ENCODE results near the gene S100A7A. TPM values are rescaled to one million over a fixed set of nuclear protein-coding genes. Genes with fewer than 3 reads are reported as not detected.

Gene S100A7A
- total and polyA plus RNA-seq, 10 donors, result not detected

- intact Hi-C loops (cut with DNase I; ENCODE audit: low total_unique reads), result no loop called here
- DNase-seq, result peak; percentile 34
- Histone ChIP-seq H3K4me3 (no peak overlapping the region), H3K36me3 (no peaks in the 10 kb centered on the region), H3K27ac (no peak overlapping the region), H3K4me1 (peaks cover 0 to 31% (median 0%) of the 10 kb centered on the region in 6 donors), H3K27me3 (replicated peaks in 1 of 7) (peaks cover 0 to 19% (median 0%) of the 10 kb centered on the region in 7 donors), H3K9me3 (peaks cover 3 to 28% (median 17%) of the 10 kb centered on the region in 8 donors)
- 90 to 95% (median 94%) methylated on average over 23 of the region's 23 CpGs for WGBS, 5 donors
- TF ChIP-seq POLR2AphosphoS5 (IDR thresholded peaks at IDR 0.05) (no peak), POLR2A (IDR thresholded peaks at IDR 0.05) (no peak), CTCF (IDR thresholded peaks at IDR 0.05 in 8 of 11, conservative IDR thresholded peaks at IDR 0.05 in 3 of 11) (no peak)
These were observed 35.6 kb upstream of the S100A7A start for GRCh38 chr1:153380711-153381110.

GRCh38 chr1:153384958-153385580, 31.3 kb upstream of the S100A7A start:
- peak; percentile 29 for DNase-seq
- Histone ChIP-seq H3K36me3 (no peaks in the 10 kb centered on the region), H3K4me1 (peaks cover 0 to 19% (median 0%) of the 10 kb centered on the region in 6 donors), H3K9me3 (peaks cover 3 to 28% (median 17%) of the 10 kb centered on the region in 8 donors), H3K27ac (peak overlapping the region in 6 of 8 donors; percentile 75 to 95 (median 88)), H3K27me3 (replicated peaks in 1 of 7) (peaks cover 0 to 2% (median 0%) of the 10 kb centered on the region in 7 donors), H3K4me3 (peak overlapping the region in 1 of 8 donors; percentile 51)
- 68 to 89% (median 80%) methylated on average over 4 of the region's 4 CpGs for WGBS, 5 donors
- intact Hi-C loops (cut with DNase I; ENCODE audit: low total_unique reads), result no loop called here
- no peak for TF ChIP-seq POLR2AphosphoS5 (IDR thresholded peaks at IDR 0.05)
- TF ChIP-seq POLR2A (IDR thresholded peaks at IDR 0.05), result no peak
- TF ChIP-seq CTCF (IDR thresholded peaks at IDR 0.05 in 8 of 11, conservative IDR thresholded peaks at IDR 0.05 in 3 of 11), result no peak

- DNase-seq, result peak; percentile 80
- intact Hi-C loops (cut with DNase I; ENCODE audit: low total_unique reads), result no loop called here
- TF ChIP-seq CTCF (IDR thresholded peaks at IDR 0.05 in 8 of 11, conservative IDR thresholded peaks at IDR 0.05 in 3 of 11) (no peak), POLR2AphosphoS5 (IDR thresholded peaks at IDR 0.05) (peak in 2 of 3 donors; percentile 17 to 76), POLR2A (IDR thresholded peaks at IDR 0.05) (no peak)
- peak overlapping the region in 7 of 8 donors; percentile 66 to 95 (median 86) for H3K27ac ChIP-seq
- H3K27me3 ChIP-seq (replicated peaks in 1 of 7), result peaks cover 0 to 15% (median 0%) of the 10 kb centered on the region in 7 donors
- H3K4me1 ChIP-seq, result peaks cover 0 to 29% (median 0%) of the 10 kb centered on the region in 6 donors
- H3K36me3 ChIP-seq, result no peaks in the 10 kb centered on the region
- 14 to 39% (median 29%) methylated on average over 4 to 5 of the region's 5 CpGs for WGBS, 5 donors
- H3K9me3 ChIP-seq, result peaks cover 3 to 16% (median 9%) of the 10 kb centered on the region in 8 donors
- peak overlapping the region in 1 of 8 donors; percentile 51 for H3K4me3 ChIP-seq
These were observed 29.8 kb upstream of the S100A7A start for GRCh38 chr1:153386500-153386901.

- DNase-seq, result no peak
- Histone ChIP-seq H3K4me1 (peaks cover 0 to 33% (median 0%) of the 10 kb centered on the region in 6 donors), H3K27me3 (replicated peaks in 1 of 7) (peaks cover 0 to 18% (median 0%) of the 10 kb centered on the region in 7 donors), H3K36me3 (no peaks in the 10 kb centered on the region), H3K9me3 (peaks cover 0 to 11% (median 6%) of the 10 kb centered on the region in 8 donors), H3K27ac (peak overlapping the region in 7 of 8 donors; percentile 51 to 95 (median 86)), H3K4me3 (peak overlapping the region in 1 of 8 donors; percentile 51)
- intact Hi-C loops (cut with DNase I; ENCODE audit: low total_unique reads), result no loop called here
- TF ChIP-seq CTCF (IDR thresholded peaks at IDR 0.05 in 8 of 11, conservative IDR thresholded peaks at IDR 0.05 in 3 of 11), result no peak
- TF ChIP-seq POLR2A (IDR thresholded peaks at IDR 0.05), result no peak
- no peak for TF ChIP-seq POLR2AphosphoS5 (IDR thresholded peaks at IDR 0.05)
- 82 to 93% (median 87%) methylated on average over 4 of the region's 4 CpGs for WGBS, 5 donors
These were observed 29.3 kb upstream of the S100A7A start for GRCh38 chr1:153387001-153387400.
